Activated CD4-positive, alpha-beta T cell treated with anti-CD3 and anti-CD28 coated beads for 48 hours (primary cell): ENCODE results near the gene ANXA4.

Source experiments
- DNase-seq: peaks from one replicate; pipeline ENCODE4 v3.0.0-alpha.2; 2020

ANXA4 gene

GRCh38 chr2:69741575-69742321 is at the start of gene ANXA4:
TSS of gene ANXA4 (plus strand) at chr2:69742134. CDS start at chr2:69781566, 39,432 bp downstream.
- peak; percentile 72 for DNase-seq

GRCh38 chr2:69692424-69692823 is 49.5 kb upstream of the ANXA4 start:
- DNase-seq, result no peak

- DNase-seq, result peak; percentile 20
These were observed 48.7 kb upstream of the ANXA4 start for GRCh38 chr2:69693059-69693774.

- no peak for DNase-seq
These were observed 48.0 kb upstream of the ANXA4 start for GRCh38 chr2:69693775-69694450.

GRCh38 chr2:69694894-69695849 is 46.8 kb upstream of the ANXA4 start:
- DNase-seq, result no peak

- DNase-seq, result no peak
These were observed 46.1 kb upstream of the ANXA4 start for GRCh38 chr2:69695850-69696216.

GRCh38 chr2:69700381-69700780 is 41.6 kb upstream of the ANXA4 start:
- DNase-seq, result no peak

GRCh38 chr2:69701100-69701945 is 40.6 kb upstream of the ANXA4 start:
- DNase-seq, result no peak

- DNase-seq, result no peak
These were observed 38.7 kb upstream of the ANXA4 start for GRCh38 chr2:69703189-69703588.

- DNase-seq, result no peak
These were observed 37.5 kb upstream of the ANXA4 start for GRCh38 chr2:69704446-69704845.

- DNase-seq, result no peak
These were observed 32.6 kb upstream of the ANXA4 start for GRCh38 chr2:69709290-69709689.

- DNase-seq, result no peak
These were observed 30.0 kb upstream of the ANXA4 start for GRCh38 chr2:69711971-69712370.

- no peak for DNase-seq
These were observed 27.9 kb upstream of the ANXA4 start for GRCh38 chr2:69714024-69714423.

GRCh38 chr2:69714539-69715220 is 27.3 kb upstream of the ANXA4 start:
- DNase-seq, result peak; percentile 94

- no peak for DNase-seq
These were observed 26.0 kb upstream of the ANXA4 start for GRCh38 chr2:69715964-69716363.

GRCh38 chr2:69716555-69717120 is 25.3 kb upstream of the ANXA4 start:
- DNase-seq, result no peak

GRCh38 chr2:69717186-69717585 is 24.7 kb upstream of the ANXA4 start:
- no peak for DNase-seq

GRCh38 chr2:69717861-69718273 is 24.1 kb upstream of the ANXA4 start:
- DNase-seq, result no peak

- no peak for DNase-seq
These were observed 23.5 kb upstream of the ANXA4 start for GRCh38 chr2:69718338-69718965.

- no peak for DNase-seq
These were observed 21.5 kb upstream of the ANXA4 start for GRCh38 chr2:69720404-69720803.
